ENCODE results near the gene IGF2.
"Not testable (repeated sequence)": the region's sequence is repeated elsewhere in the genome, so short reads cannot be mapped to it uniquely, and the experiment has no call there.

Gene IGF2, protein sequence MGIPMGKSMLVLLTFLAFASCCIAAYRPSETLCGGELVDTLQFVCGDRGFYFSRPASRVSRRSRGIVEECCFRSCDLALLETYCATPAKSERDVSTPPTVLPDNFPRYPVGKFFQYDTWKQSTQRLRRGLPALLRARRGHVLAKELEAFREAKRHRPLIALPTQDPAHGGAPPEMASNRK

DNA sequence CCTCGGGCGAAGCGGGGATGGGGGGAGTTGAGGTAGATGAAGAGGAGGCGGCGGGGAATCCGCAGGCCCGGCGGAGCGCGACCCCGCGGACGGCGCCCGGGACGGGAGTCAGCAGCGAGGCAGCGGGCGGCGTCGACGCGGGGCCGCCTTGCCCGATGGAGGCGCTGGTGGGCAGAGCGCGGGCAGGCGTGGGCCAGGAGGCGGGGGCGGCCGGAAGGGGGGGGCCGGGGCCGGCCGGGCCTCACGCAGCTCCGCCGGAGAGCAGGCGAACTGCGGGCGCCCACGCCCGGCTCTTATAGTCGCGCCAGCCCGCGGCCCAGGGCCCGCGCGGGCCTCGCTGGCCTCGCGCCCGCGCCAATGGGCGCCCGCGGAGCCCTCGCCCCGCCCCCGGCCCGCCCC lies at the start of gene IGF2:
IGF2 (minus strand) TSS at position 267 of the 399 bp plus-strand sequence. CDS start 3,866 bp downstream, outside the sequence.
- no peak for DNase-seq

DNA sequence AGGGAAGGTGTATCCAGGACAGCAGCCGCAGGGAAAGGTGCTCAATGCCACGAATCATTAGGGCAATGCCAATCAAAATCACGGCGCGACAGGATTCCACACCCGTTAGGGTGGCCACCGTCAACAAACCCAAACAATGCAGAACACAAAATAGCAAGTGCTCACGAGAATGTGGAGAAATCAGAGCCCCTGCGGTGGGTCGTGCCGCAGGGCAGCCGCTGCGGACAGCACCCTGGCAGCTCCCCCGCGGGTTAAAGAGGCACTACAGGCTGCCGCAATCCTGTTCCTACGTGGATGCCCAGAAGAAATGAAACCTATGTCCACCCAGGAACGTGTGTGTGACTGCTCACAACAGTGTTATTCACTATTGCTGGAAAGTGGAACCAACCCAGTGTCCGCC lies 49.6 kb upstream of the IGF2 start:
- DNase-seq, result no peak

DNA sequence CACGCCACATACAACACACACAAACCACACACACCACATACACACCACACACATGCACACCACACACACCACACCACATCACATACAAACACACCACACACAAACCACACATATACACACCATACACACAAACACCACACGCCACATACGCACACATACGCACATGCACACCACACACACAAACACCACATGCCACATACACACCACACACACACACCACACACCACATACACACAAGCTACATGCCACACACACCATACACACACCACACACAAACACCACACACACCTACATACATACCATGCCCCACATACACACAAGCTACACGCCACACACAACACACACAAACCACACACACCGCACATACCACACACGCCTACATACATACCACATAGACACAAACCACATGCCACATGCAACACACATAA lies 48.1 kb upstream of the IGF2 start:
- DNase-seq, result no peak

DNA sequence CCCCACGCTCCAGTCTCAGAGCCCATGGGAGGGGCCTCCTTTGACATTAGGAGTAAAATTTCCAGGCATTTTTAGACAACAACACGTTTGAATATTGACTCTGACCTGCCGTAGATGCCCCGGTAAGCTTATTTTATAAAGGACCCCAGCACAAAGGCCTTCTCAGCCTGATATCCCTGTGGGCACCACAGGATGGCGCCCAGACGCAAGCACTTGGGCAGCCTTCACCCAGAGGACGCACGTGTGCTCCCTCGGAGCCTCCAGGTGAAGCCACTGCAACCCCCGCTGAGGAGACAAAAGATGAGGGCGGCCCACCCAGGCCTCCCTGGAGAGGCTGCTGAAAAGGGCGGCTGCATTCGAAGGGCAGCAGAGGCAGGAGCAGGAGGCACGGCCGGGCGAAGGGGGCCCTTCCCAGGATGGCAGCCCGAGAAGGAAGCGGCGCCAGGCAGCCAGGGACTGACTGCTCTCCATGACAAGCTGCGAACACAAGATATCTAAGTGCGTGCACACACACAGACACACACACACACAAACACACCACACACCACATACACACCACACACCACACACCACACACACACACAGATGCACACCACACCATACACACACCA lies 47.6 kb upstream of the IGF2 start:
- peak; percentile 31 for DNase-seq

DNA sequence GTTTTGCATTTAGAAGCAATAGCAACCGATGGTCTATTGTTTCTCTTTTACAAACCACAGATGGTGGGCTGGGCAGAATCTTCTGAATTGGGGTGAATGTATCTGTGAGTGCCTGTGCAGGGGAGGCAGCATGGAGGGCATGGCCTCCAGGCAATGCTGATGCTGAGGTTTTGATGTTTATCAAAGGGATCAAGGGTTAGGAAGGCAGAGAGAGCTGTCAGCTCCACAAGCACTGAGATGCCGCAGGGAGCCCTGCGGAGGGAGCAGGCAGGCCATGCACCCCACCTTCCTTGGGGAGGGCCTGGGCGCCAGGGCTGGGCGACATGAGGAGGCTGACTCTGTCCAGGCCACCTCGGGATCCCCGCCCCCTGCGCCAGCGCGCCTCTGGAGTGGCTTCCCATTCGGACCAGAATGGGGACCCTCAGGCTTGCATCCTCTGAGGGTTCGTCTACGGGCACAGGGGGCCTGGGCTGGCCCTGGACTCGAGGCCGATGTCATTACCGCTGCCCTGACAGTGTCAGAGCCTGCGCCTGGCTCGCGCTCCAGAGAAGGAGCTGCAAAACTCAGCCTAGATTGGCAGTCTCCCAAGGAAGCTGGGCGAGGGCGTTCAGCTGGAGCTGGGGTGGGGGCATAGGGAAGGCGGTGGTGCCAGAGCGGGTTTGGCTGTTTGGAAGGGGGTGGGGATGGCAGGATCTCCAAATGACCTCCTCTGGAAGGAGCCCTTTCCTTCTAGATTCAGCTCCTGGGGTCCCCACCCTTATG lies 46.3 kb upstream of the IGF2 start:
- DNase-seq, result no peak

DNA sequence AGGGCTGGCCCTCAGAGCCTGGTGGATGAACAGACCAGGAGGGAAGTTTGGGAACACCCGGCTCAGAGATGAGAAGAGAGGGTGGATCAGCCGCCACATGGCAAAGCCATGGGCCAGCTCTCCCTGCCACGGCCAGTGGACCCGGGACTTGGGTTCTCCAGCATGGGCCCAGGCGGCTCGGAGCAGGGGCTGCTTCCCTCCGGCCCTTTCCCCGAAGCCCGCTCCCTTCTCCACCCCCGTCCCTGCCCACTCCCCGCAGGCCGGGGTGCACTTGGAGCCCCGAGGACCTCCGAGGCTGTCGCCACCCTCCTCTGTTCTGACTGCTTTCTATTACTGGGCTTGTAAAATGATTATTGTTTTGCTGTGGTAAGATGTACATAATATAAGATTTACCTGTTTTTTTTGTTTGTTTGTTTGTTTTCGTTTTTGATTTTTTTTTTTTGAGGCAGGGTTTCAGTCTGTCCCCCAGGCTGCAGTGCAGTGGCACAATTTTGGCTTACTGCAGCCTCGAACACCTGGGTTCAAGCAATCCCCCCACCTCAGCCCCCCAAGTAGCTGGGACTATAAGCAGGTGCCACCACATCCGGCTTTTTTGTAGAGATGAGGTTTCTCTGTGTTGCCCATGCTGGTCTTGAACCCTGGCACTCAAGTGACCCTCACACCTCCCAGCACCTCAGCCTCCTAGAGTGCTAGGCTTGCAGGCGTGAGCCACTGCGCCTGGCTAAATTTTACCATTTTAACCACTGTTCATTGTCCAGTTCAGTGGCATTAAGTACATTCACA lies 43.7 kb upstream of the IGF2 start:
- no peak for DNase-seq

DNA sequence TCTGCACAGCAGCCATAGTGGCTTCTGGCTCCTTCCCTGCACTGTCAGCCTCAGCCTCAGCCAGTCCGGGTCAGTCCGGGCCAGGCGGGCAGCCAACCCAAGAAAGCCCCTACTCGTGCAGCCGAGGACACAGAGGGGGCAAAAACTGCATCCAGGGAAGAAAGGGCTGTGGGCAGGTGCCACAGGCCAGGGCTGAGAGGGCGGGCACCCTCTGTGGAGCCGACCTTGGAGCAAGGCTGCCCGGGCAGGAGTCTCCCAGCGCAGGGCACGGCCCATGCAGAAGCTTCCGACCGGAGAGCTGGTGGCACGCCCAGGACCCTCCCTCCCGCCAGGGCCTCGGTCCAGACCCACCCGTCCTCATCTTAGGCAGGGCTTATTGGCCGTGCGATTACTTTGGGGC lies 42.9 kb upstream of the IGF2 start:
- no peak for DNase-seq

DNA sequence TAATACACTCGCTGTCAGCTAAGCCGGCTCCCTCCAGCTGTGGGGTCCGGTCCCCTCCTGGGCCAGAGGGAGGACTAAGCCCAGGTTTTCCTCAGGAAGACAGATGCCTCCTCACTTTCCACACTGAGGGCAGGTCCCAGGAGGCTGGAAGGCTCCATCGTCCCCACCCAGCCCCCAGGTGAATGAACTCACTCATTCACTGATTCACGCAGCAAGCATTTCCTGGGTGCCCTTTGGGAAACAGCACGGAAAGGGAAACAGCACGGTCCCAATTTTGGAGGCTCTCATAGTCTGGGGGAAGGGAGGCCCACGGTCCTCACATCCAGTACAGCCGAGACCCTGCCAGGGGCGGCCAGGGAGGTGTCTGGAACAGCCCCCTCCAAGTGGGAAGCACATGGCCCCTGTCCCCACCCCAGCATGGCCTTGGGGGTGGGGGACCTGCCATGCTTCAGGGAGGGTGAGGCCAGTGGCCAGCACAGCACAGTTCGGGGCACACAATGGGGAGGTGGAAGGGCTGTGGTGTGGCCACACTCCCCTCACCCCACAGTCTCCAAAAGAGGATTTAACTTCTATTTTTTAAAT lies 41.7 kb upstream of the IGF2 start:
- no peak for DNase-seq

DNA sequence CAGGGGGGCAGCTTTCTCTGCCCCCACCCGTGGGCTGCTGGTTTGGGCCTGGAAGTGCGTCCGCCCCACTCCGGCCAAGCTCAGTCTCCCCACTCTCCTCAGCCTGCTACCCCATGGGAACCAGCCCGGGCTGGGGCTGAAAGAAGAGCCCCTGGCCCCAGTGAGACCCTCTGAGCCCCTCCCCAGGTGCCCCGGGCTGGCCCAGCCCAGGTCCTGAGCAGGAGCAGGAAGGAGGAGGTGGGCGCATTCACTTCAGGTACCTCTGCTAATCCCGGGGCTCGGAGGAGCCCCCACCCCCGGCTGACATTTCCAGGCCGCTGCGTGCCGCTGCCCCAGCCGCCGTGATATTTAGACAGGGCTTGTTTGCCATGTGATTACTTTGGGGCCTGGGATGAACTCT lies 41.2 kb upstream of the IGF2 start:
- no peak for DNase-seq

DNA sequence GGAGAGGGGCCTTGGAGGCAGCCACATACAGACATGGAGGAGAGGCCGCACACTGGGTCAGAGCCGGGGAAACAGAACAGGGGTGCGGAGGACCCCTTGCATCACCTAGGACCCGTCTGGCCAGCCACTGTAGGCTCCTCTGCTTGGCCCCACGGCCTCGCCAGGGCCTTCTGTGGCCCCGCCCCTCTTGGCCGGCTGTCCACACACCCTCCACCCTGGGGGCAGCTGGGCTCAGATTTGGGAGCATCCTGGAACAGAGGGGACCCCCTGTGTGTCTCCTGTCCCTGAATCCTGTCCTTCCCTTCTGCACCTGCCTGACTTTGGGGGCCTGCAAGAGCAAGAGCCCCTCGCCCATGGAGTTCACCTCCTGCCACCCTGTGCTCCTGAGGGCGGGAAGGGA lies 40.3 kb upstream of the IGF2 start:
- DNase-seq, result no peak

DNA sequence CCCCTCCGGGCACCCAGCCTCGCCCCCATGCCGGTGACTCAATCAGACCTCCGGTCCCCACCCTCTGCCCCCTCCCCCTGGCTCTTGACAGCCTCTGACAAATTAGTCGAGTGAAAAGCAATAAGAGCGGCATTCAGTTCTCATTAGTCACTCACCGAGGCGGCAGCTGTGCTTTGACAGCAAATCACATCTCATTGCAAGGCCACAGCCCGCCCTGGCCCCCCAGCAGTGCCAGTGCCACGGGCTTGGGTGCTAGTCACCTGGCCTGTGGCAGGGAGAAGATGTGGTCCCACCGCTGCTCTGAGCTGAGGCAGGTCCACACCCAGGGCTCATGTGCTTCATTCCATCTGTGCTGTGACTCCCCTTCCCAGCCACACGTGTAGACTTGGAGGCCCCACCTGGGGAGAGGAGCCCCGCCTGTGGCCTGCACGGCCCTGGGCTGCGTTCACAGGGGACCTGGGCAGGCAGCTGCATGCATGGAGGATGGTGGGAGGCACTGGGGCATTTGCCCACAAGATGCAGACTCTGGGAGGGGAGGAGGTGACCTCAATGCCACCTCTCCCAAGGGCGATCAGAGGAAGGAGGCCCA lies 39.8 kb upstream of the IGF2 start:
- no peak for DNase-seq

DNA sequence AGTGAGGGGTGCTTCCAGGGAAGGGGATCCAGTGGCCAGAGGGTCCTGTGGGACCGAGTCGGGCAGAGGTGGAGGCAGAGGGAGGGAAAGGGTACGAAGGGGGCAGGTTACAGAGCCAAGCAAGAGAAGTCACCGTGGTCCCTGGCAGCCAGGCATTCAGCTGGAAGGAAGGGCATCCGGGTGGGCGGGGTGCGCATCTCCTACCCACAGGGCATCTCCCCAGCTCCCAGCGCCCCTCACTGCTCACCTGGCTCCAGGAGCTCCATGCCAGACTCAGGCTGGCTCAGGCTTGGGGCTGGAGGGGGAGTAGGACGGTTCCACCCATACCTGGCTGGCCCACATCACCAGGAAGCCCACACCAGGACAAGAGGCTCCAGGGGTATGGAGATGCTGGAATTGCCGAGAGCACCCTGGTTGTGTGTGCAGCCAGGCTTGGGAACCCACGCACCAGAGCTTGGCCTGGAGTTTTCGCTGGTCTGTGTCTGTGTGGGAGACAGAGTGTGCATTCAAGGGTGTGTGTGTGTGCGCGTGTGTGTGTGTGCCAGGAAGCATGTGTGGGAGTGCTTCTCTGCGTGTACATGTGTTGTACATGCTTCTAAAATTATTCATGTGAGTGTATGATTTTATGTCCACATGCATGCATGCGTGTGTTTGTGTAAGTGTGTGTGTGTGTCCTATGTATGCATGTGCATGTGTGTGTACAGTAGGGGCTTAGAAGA lies 39.0 kb upstream of the IGF2 start:
- DNase-seq, result not testable (repeated sequence)

DNA sequence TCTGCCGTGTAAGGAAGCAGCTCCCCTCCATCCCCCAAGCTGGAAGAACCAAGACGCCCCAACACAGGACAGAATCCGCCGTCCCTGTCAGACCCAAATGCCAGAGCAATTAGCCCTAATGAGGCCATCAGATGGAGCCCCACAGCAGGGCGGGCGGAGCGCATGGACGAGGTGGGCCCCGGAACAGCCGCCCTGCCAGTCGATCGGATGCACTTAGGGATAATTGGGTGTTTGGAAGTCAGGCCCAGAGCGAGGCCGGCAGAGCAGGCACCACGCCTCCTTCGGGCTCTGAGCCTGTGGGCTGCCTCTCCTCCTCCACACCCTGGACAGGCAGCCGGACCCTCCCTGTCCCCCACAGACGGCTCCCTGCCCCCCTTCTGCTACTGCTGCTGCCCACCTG lies 37.9 kb upstream of the IGF2 start:
- no peak for DNase-seq

DNA sequence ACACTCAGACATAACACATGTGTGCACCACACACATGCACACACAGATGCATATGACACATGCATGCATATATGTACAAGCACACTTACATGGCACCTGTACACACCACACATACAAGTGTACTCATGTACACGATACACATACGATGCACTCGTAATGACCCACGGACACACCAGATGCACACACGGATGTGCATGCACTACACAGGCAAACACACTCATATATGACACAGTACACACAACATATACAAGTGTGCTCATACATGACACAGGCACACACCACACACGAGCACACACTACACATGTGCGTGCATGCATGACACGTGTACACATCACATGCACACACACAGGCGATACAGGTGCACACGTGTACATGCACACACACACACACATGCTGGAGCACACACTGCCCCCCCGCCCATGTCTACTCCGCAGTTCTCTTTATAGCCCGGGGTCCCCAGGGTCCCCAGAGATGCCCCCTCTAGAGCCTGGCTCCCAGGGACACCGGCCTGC lies 37.3 kb upstream of the IGF2 start:
- DNase-seq, result no peak

DNA sequence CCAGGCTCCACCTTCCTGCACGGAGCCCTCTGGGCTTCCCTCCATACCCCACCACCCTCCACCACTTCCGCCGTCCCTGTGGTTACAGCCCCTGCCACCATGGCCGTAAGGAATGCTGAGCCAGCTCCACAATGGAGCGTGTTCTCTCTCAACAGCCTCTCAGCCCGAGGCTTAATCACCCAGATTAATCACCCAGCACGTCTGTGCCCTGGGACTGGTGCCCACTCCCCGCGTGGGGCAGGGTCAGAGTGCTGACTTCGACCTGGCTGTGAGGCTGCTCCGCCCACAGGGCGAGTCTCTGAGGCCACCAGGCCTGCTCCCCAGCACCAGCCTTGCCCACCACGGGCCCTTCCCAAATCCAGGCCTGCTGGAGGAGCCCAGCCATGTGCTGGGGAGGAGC lies 36.5 kb upstream of the IGF2 start:
- no peak for DNase-seq

DNA sequence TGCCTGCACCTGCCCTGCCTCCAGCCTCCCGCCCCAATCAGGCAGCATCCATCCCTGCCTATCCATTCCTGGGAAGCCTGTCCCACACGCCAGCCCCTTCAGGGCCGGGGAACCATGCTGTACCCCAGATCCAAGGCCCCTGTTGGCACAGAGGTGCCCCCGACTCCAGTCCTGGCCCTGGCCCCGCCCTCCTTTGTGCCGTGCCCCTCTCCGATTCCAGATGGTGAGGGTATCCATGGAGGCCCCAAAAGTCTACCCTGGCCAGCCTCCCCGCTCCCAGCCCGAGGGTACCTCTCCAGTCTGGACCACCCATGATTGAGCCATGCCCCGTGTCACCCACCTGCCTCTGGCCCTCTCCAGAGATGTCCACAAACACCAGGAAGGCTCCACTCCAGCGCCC lies 35.2 kb upstream of the IGF2 start:
- DNase-seq, result no peak

DNA sequence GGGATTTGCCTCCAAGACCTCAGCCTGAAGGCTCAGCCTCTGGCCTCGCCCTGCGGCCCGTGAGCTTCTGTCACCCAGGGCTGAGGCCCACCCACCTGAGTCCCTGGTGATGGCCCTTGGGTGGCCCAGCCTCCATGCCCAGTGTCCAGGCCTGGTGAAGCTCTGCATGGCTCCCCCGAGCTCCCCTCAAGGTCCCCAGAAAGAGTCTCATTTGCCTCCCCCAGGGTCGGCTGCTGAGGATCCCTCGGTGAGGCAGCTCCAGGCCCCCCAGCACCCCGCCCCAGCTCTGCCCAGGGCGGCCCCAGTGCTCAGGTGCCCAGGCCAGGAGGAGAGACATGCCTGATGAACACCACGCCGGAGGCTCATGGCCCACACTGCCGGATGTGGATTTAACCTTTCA lies 34.6 kb upstream of the IGF2 start:
- no peak for DNase-seq

DNA sequence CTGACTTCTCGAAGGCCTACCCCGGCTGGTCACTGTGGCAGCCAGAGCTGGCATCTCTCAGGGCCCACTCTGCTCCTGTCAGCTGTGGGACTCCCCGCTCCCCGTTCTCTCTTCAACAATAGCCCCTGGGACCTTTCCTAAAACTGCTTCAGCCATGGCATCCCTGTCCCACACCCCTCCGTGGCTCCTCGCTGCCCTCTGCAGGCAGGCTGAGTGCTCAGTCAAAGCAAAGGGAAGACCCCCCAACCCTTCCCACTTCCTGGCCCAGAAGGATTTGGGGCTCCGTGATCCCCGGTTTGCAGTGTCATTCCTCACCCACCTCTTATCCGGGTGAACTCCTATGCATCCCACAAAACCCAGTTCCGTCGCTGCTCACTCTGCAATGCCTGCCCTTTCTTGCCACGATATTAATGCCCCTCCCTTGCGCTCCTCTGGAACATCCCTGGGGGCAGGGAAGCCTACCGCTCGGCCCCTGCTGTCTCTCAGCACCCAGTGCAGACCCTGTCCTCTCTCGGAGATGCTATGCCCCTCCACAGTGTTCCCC lies 34.0 kb upstream of the IGF2 start:
- DNase-seq, result no peak

DNA sequence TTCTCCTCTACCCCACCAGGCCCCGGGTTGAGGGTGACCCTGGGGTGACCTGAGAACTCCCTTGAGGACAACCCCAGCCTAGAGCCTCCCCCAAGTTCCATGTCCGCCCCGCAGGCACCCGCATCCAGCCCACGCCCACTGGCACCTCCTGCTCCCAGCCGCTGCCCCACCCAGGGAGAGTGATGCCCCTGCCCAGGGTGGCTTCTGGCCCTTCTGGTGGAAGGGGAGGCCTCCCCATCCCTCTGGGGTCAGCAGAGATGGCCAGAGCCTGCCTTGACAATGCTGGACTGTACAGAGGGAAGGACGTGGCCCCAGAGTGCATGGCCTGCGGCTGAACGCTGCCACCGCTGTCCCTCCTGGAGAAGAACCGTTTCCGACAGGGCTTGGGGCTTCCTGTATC lies 33.5 kb upstream of the IGF2 start:
- no peak for DNase-seq

DNA sequence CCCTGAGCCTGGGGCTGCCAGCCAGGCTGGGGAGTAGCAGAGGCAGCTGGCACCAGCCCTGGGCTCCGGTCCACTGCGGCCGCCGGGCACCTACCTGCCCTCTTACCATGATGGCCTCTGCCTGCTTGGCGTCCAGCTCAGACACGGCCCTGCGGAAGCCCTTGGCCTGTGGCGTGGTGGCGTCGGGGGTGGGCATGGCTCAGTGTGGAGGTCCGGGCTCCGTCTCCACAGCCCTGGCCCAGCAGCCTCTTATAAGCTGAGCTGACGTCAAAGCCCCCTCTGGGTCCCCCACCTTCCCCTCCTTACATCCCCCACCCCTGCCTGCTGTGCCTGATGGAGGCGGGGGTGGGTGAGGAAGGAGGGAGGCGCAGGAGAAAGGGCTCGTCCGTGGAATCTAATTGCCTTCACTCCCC lies 32.4 kb upstream of the IGF2 start, which contains the start of gene TH:
TH (minus strand) TSS at position 225 of the 413 bp plus-strand sequence; CDS start at position 196, 29 bp downstream.
- DNase-seq, result no peak
